Measurements from ENCODE around the gene SARNP.

Gene SARNP

DNA sequence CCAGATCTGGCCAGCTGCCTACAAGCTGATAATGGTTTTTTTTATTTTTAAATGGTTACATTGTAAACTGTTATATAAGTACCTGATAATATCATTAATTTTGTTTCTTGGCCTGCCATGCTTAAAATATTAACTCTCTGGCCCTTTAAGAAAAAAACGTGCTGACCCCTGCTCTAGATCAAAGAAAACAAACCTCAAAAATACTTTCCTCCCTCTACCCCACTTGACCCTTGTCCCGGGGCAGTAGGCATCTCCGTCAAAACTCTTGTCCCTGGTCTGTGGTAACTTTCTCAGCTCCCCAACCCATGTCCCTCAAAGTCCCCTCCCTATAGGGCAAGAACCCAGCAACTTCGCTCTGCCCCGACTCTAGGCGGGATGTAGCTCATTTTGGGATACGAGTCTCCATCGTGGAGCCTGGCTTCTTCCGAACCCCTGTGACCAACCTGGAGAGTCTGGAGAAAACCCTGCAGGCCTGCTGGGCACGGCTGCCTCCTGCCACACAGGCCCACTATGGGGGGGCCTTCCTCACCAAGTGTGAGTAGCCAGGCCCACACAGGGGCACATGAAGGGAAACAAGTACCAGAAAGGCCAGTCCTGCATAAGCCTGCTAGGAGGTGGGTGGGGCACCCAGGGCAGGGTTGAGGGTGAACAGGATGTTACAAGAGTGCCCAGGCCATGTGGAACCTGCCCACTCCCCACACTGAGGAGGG is 93.9 kb downstream of the SARNP start:
- H3K79me2 ChIP-seq: no peaks in the 10 kb centered on the region
- no peak overlapping the region for H3K4me3 ChIP-seq (ENCODE audit: low read depth, low read length)
- H3K9ac ChIP-seq: no peak overlapping the region
- H3K9me3 ChIP-seq (ENCODE audit: control insufficient read depth, low read length): no peaks in the 10 kb centered on the region
- peaks cover 5% of the 10 kb centered on the region for H3K4me1 ChIP-seq
- no peak overlapping the region for H3K4me2 ChIP-seq (ENCODE audit: low read length)
- no peaks in the 10 kb centered on the region for H3K27me3 ChIP-seq (ENCODE audit: control insufficient read depth, insufficient read depth, low read length)
- no peaks in the 10 kb centered on the region for H3K36me3 ChIP-seq (ENCODE audit: control insufficient read depth, insufficient read depth, low read length)
- no peak for TF ChIP-seq CTCF (IDR thresholded peaks at IDR 0.05)
- H3K27ac ChIP-seq: no peak overlapping the region
- H2AFZ ChIP-seq: no peak overlapping the region

DNA sequence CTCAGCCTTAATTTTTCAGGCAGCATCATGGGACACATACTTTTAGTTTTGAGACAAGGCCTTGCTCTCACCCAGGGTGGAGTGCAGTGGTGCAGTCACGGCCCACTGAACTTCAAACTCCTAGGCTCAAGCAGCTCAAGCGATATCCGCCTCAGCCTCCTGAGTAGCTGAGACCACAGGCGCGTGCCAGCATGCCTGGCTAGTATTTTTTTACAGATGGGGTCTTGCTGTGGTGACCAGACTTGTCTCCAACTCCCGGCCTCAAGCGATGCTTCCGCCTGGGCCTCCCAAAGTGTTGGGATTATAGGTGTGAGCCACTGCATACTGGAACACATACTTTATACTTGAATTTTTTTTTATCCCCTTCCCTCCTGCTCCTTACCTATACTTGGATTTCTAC is 94.6 kb downstream of the SARNP start:
- no peak for TF ChIP-seq CTCF (IDR thresholded peaks at IDR 0.05)
- no peaks in the 10 kb centered on the region for H3K79me2 ChIP-seq
- H3K4me1 ChIP-seq: peaks cover 5% of the 10 kb centered on the region
- no peak overlapping the region for H3K4me3 ChIP-seq (ENCODE audit: low read depth, low read length)
- no peaks in the 10 kb centered on the region for H3K27me3 ChIP-seq (ENCODE audit: control insufficient read depth, insufficient read depth, low read length)
- H3K9ac ChIP-seq: no peak overlapping the region
- H3K9me3 ChIP-seq (ENCODE audit: control insufficient read depth, low read length): no peaks in the 10 kb centered on the region
- no peak overlapping the region for H3K4me2 ChIP-seq (ENCODE audit: low read length)
- no peaks in the 10 kb centered on the region for H3K36me3 ChIP-seq (ENCODE audit: control insufficient read depth, insufficient read depth, low read length)
- H3K27ac ChIP-seq: no peak overlapping the region
- H2AFZ ChIP-seq: no peak overlapping the region

DNA sequence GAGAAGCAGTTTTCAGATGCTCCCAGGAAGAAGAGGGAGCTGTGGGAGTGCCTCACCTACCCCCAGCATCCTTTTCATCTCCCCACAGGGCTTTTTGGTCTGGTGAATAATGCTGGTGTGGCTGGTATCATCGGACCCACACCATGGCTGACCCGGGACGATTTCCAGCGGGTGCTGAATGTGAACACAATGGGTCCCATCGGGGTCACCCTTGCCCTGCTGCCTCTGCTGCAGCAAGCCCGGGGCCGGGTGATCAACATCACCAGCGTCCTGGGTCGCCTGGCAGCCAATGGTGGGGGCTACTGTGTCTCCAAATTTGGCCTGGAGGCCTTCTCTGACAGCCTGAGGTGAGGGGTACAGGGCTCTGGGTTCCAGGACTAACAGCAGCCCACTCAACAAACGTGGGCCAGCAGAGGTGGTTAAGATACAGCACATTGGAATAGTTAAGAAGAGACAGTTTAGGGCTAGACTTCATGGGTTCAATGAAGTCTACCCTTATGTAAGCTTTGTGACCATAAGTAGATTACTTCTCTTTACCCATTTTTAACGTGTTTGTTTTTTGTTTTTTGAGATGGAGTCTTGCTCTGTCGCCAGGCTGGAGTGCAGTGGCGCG is 95.8 kb downstream of the SARNP start:
- no peak for TF ChIP-seq CTCF (IDR thresholded peaks at IDR 0.05)
- Histone ChIP-seq H3K9me3 (ENCODE audit: control insufficient read depth, low read length) (no peaks in the 10 kb centered on the region), H3K36me3 (ENCODE audit: control insufficient read depth, insufficient read depth, low read length) (no peaks in the 10 kb centered on the region), H3K4me3 (ENCODE audit: low read depth, low read length) (no peak overlapping the region), H3K4me1 (peaks cover 7% of the 10 kb centered on the region), H2AFZ (no peak overlapping the region), H3K27ac (no peak overlapping the region), H3K9ac (no peak overlapping the region), H3K79me2 (no peaks in the 10 kb centered on the region), H3K27me3 (ENCODE audit: control insufficient read depth, insufficient read depth, low read length) (no peaks in the 10 kb centered on the region), H3K4me2 (ENCODE audit: low read length) (no peak overlapping the region)

DNA sequence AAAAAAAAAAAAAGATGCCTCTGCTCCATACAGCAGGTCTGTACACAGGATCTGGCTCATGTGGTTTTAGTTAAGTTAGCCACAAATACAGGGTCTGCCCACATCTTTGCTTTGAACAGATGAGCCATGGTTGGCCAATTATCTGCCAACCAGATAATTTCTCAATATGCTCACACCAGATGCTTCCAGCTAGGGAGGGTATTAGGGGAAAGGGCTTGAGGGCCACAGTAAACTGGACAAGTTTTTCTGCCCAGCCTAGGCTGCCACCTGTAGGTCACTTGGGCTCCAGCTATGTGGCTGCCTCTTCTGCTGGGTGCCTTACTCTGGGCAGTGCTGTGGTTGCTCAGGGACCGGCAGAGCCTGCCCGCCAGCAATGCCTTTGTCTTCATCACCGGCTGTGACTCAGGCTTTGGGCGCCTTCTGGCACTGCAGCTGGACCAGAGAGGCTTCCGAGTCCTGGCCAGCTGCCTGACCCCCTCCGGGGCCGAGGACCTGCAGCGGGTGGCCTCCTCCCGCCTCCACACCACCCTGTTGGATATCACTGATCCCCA is 96.6 kb downstream of the SARNP start:
- H3K9ac ChIP-seq: no peak overlapping the region
- no peak overlapping the region for H3K27ac ChIP-seq
- H3K79me2 ChIP-seq: no peaks in the 10 kb centered on the region
- no peak overlapping the region for H3K4me2 ChIP-seq (ENCODE audit: low read length)
- no peaks in the 10 kb centered on the region for H3K27me3 ChIP-seq (ENCODE audit: control insufficient read depth, insufficient read depth, low read length)
- no peaks in the 10 kb centered on the region for H3K36me3 ChIP-seq (ENCODE audit: control insufficient read depth, insufficient read depth, low read length)
- no peaks in the 10 kb centered on the region for H3K9me3 ChIP-seq (ENCODE audit: control insufficient read depth, low read length)
- H3K4me3 ChIP-seq (ENCODE audit: low read depth, low read length): no peak overlapping the region
- H3K4me1 ChIP-seq: peaks cover 7% of the 10 kb centered on the region
- no peak overlapping the region for H2AFZ ChIP-seq
- peak; percentile 7 for TF ChIP-seq CTCF (IDR thresholded peaks at IDR 0.05)

Data from parathyroid adenoma (tissue), 2 donors.